ENCODE data around the gene ITPR2. TPM values are rescaled to one million over a fixed set of nuclear protein-coding genes. Genes with fewer than 3 reads are reported as not detected.

The ITPR2 gene
- total and polyA plus RNA-seq, 2 experiments from 2014 or later: 5.0 to 9.1 TPM

DNA sequence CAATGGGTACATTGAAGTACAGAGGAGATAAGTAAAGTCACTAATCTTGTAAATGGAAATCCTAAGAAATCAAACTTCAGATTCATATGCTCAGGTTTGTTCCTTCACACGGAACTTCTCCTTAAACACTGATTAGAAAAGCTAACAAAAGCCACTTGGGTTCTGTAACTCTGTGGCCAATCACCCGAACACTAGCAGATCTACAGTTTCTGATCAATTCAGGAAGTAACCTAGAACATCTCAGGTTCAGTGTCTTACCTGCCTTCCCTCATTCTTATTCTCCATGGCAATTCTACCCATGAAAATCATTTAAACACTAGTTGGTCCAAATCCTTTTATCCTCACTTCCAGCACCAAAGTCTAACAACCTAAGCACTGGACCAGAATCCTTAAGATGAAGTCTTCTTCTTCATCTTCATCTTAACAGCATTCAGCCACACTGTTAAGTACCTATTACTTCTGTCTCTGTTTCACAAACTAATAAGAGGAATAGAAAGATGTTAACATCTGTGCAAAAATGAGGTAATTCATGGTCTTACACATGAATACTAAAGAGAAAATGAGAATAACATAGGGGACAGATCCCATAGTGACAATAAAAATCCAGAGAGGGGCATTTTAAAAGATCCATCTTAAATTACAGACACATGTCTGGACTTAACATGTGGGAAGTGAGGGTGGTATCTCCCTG lies 453.1 kb downstream of the ITPR2 start:
- Histone ChIP-seq H3K4me2 (ENCODE audit: unreplicated experiment) (no peak overlapping the region), H3K27me3 (replicated peaks; ENCODE audit: insufficient read depth) (no peaks in the 10 kb centered on the region), H3K79me2 (ENCODE audit: insufficient read depth) (no peaks in the 10 kb centered on the region), H3F3A (ENCODE audit: insufficient read depth) (no peaks in the 10 kb centered on the region), H2AFZ (no peak overlapping the region), H3K9me3 (ENCODE audit: low read depth) (no peaks in the 10 kb centered on the region), H3K4me1 (ENCODE audit: insufficient read depth) (no peaks in the 10 kb centered on the region), H3K36me3 (ENCODE audit: low read depth) (no peaks in the 10 kb centered on the region), H4K20me1 (ENCODE audit: insufficient read depth) (no peaks in the 10 kb centered on the region), H3K9ac (no peak overlapping the region), H3K4me3 (no peak overlapping the region), H3K9me2 (ENCODE audit: insufficient read depth) (no peaks in the 10 kb centered on the region), H3K27ac (no peak overlapping the region)
- WGBS, 2 experiments (ENCODE audit: low coverage in 1 of 2, low lambda C conversion rate in 2 of 2, missing lambda C conversion rate in 2 of 2): 95 to 96% methylated on average over 2 of the region's 2 CpGs
- no peak for TF ChIP-seq EZH2phosphoT487 (IDR thresholded peaks at IDR 0.05; ENCODE audit: insufficient read depth, low read depth)
- no peak for TF ChIP-seq EZH2 (IDR thresholded peaks at IDR 0.05; ENCODE audit: insufficient read depth, poor library complexity, severe bottlenecking)
- in situ Hi-C loops (cut with MboI): no loop called here
- DNase-seq: no peak

DNA sequence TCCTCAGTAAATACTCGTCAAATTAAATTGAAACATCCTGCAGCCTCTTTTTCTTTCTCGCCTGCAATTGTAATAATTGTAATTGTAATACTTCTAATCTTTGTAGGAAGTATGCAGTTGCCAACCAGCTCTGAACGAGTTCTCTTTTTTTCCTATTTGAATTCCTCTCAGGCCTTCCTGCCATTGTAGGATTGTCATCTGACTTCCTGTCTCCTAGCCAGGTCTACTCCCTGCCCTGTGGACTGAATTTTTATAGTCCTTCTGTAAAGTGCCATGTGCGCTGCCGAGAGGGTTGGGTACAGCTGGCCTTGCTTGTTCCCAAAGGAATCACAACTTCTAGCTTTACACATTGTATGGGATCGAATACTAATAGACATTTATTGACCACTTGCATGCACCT lies 454.3 kb downstream of the ITPR2 start:
- H3K4me2 ChIP-seq (ENCODE audit: unreplicated experiment): no peak overlapping the region
- no peak for DNase-seq
- no peak overlapping the region for H3K9ac ChIP-seq
- no peak overlapping the region for H3K4me3 ChIP-seq
- 47 to 55% methylated on average over 6 of the region's 6 CpGs for WGBS, 2 experiments (ENCODE audit: low coverage in 1 of 2, low lambda C conversion rate in 2 of 2, missing lambda C conversion rate in 2 of 2)
- H3K9me2 ChIP-seq (ENCODE audit: insufficient read depth): no peaks in the 10 kb centered on the region
- no peaks in the 10 kb centered on the region for H4K20me1 ChIP-seq (ENCODE audit: insufficient read depth)
- in situ Hi-C loops (cut with MboI): no loop called here
- no peak overlapping the region for H3K27ac ChIP-seq
- H3K9me3 ChIP-seq (ENCODE audit: low read depth): no peaks in the 10 kb centered on the region
- H3F3A ChIP-seq (ENCODE audit: insufficient read depth): peaks cover 8% of the 10 kb centered on the region; the same call in 1 of the 2 replicates
- no peak overlapping the region for H2AFZ ChIP-seq
- peaks cover 11% of the 10 kb centered on the region; the same call in 1 of the 2 replicates for H3K4me1 ChIP-seq (ENCODE audit: insufficient read depth)
- TF ChIP-seq EZH2phosphoT487 (IDR thresholded peaks at IDR 0.05; ENCODE audit: insufficient read depth, low read depth) (no peak), EZH2 (IDR thresholded peaks at IDR 0.05; ENCODE audit: insufficient read depth, poor library complexity, severe bottlenecking) (no peak)
- H3K27me3 ChIP-seq (replicated peaks; ENCODE audit: insufficient read depth): no peaks in the 10 kb centered on the region
- H3K36me3 ChIP-seq (ENCODE audit: low read depth): no peaks in the 10 kb centered on the region
- H3K79me2 ChIP-seq (ENCODE audit: insufficient read depth): no peaks in the 10 kb centered on the region

DNA sequence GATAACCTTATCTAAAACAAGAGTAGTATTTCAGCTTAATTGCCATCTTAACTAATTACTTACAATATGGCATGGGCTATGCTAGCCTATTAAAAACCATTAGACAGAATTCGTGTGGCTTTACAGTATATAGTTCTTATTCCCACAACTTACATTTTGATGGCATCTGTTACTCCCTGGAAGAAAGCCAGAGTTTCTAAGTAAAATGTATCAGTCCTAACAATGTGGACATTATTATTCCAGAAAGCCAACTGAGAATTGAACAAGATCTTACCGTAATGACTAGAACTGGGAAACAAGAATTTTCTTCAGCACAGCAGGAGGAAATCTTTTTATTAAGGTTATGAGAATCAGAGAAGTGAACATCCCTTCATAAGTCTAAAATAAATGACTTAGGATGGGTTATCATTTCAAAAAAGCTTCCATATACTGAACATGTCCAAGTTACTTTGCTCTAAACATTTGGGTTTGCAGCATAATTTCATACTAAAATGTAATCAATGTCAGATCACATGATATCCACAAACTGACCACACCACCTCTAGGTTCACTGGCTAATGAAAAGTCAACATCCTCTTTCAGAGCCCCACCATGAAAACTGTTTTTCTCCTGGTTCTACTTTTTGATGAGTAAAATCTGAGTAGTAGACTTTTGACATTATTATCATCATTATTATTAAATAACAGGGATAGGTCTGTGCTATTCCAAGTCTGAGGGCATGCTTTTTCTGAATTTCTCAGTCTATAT lies 457.9 kb downstream of the ITPR2 start:
- TF ChIP-seq EZH2phosphoT487 (IDR thresholded peaks at IDR 0.05; ENCODE audit: insufficient read depth, low read depth) (no peak), EZH2 (IDR thresholded peaks at IDR 0.05; ENCODE audit: insufficient read depth, poor library complexity, severe bottlenecking) (no peak)
- H3K79me2 ChIP-seq (ENCODE audit: insufficient read depth): no peaks in the 10 kb centered on the region
- H3K4me2 ChIP-seq (ENCODE audit: unreplicated experiment): no peak overlapping the region
- H3K9ac ChIP-seq: no peak overlapping the region
- H2AFZ ChIP-seq: no peak overlapping the region
- WGBS, 2 experiments (ENCODE audit: low coverage in 1 of 2, low lambda C conversion rate in 2 of 2, missing lambda C conversion rate in 2 of 2): 95% methylated on average over 2 of the region's 2 CpGs
- in situ Hi-C loops (cut with MboI): no loop called here
- no peaks in the 10 kb centered on the region for H3K9me2 ChIP-seq (ENCODE audit: insufficient read depth)
- H3K27me3 ChIP-seq (replicated peaks; ENCODE audit: insufficient read depth): no peaks in the 10 kb centered on the region
- H4K20me1 ChIP-seq (ENCODE audit: insufficient read depth): no peaks in the 10 kb centered on the region
- no peaks in the 10 kb centered on the region for H3K36me3 ChIP-seq (ENCODE audit: low read depth)
- H3F3A ChIP-seq (ENCODE audit: insufficient read depth): peaks cover 12% of the 10 kb centered on the region; the same call in 1 of the 2 replicates
- H3K9me3 ChIP-seq (ENCODE audit: low read depth): no peaks in the 10 kb centered on the region
- H3K4me3 ChIP-seq: no peak overlapping the region
- no peak for DNase-seq
- H3K27ac ChIP-seq: no peak overlapping the region
- peaks cover 11% of the 10 kb centered on the region; the same call in 1 of the 2 replicates for H3K4me1 ChIP-seq (ENCODE audit: insufficient read depth)

DNA sequence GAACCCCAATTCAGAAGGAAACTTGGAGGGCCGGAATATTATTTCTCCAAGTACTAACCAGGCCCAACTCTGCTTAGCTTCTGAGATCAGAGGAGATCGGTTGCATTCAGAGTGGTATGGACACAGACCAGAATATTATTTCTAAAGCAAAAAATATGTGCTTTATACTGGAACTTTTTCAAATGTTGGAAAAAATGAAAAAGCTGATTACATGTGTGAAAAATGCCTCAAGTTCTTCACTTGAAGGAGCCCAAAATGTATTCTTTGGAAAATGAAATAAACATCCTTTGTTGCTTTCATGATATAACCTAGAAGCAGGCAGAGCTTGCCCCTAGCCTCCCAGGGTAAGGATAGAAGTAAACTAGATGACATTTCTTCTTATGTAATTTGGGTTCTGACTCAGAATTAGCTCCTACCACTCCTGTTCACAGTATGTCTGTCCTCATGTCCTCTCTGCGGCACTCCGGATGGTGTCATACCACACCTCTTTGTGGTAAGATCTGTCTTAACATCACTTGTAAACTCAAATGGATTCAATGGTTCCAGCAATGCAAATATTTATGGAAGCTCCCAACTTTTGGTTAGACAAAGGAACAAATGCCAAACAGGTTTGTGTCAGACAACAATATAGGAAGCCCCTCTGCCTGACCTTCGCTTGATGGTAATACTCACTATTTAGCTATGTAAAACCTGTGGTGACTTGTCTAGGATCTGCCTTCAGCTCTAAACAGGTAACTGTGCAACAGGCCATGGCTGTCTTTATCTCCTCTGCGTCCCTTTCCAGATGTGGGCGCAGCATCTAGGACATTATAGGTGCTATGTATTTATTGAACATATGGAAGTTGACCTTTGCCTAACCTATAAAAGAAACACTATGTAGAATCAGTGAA lies 459.1 kb downstream of the ITPR2 start:
- peaks cover 22% of the 10 kb centered on the region for H3K4me1 ChIP-seq (ENCODE audit: insufficient read depth)
- H2AFZ ChIP-seq: no peak overlapping the region
- no peaks in the 10 kb centered on the region for H3K36me3 ChIP-seq (ENCODE audit: low read depth)
- H3K27ac ChIP-seq: peak overlapping the region; percentile 47
- DNase-seq: peak; percentile 53
- H3K4me3 ChIP-seq: no peak overlapping the region
- TF ChIP-seq EZH2phosphoT487 (IDR thresholded peaks at IDR 0.05; ENCODE audit: insufficient read depth, low read depth): no peak
- TF ChIP-seq EZH2 (IDR thresholded peaks at IDR 0.05; ENCODE audit: insufficient read depth, poor library complexity, severe bottlenecking): no peak
- H3K9me3 ChIP-seq (ENCODE audit: low read depth): no peaks in the 10 kb centered on the region
- in situ Hi-C loops (cut with MboI): no loop called here
- H3K79me2 ChIP-seq (ENCODE audit: insufficient read depth): no peaks in the 10 kb centered on the region
- no peaks in the 10 kb centered on the region for H4K20me1 ChIP-seq (ENCODE audit: insufficient read depth)
- WGBS, 2 experiments (ENCODE audit: low coverage in 1 of 2, low lambda C conversion rate in 2 of 2, missing lambda C conversion rate in 2 of 2): 84 to 87% methylated on average over 7 of the region's 7 CpGs
- H3K9me2 ChIP-seq (ENCODE audit: insufficient read depth): no peaks in the 10 kb centered on the region
- peak overlapping the region; percentile 18; the same call in 1 of the 2 replicates for H3K9ac ChIP-seq
- H3F3A ChIP-seq (ENCODE audit: insufficient read depth): peaks cover 25% of the 10 kb centered on the region
- no peak overlapping the region for H3K4me2 ChIP-seq (ENCODE audit: unreplicated experiment)
- no peaks in the 10 kb centered on the region for H3K27me3 ChIP-seq (replicated peaks; ENCODE audit: insufficient read depth)
